ENCODE measurements around the gene DDX25. TPM values are rescaled to one million over a fixed set of nuclear protein-coding genes. Genes with fewer than 3 reads are reported as not detected.

Gene DDX25
- total and polyA plus RNA-seq, 9 of the 15 experiments (the other 6 are each of a cell fraction or from before 2014, with no cell fraction given): not detected

DNA sequence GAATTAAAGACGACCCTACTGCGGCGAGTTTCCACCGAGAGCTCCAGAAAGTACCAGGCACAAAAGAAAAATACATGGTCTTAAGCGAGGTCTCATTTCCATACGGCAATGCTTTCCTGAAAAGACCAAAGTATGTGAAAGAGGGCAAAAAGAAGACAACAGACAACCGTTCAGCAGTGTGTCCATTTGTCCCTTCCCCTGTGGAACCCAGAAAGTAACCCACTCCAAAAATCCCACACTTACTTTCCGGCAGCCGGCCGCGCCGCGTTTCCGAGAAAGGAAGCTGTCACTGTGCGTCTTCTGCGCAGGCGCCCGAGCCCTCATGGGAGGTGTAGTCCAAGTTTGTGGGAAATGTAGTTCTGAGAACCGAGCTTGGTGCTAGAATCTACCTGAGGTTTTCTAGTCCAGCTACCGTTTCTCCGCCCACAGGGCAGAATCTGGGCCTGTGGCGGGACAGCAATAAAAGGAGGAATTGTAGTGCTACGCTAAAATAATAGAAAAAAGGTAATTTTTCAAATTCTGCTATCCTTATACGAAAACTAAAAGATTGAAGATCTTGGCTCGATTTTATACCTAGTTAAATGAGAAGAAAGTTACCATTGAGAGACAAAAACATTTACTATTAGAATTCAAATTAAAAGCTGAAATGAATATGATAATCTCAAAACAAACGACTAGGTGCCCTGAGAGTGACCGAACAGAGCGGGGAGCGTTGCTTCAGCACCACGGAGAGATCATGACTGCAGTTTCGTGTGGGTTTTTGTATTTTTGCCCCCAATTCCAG, 1.2 kb upstream of the DDX25 start, which contains the start of gene PUS3 (continued):
- TF ChIP-seq, protein P1, sequence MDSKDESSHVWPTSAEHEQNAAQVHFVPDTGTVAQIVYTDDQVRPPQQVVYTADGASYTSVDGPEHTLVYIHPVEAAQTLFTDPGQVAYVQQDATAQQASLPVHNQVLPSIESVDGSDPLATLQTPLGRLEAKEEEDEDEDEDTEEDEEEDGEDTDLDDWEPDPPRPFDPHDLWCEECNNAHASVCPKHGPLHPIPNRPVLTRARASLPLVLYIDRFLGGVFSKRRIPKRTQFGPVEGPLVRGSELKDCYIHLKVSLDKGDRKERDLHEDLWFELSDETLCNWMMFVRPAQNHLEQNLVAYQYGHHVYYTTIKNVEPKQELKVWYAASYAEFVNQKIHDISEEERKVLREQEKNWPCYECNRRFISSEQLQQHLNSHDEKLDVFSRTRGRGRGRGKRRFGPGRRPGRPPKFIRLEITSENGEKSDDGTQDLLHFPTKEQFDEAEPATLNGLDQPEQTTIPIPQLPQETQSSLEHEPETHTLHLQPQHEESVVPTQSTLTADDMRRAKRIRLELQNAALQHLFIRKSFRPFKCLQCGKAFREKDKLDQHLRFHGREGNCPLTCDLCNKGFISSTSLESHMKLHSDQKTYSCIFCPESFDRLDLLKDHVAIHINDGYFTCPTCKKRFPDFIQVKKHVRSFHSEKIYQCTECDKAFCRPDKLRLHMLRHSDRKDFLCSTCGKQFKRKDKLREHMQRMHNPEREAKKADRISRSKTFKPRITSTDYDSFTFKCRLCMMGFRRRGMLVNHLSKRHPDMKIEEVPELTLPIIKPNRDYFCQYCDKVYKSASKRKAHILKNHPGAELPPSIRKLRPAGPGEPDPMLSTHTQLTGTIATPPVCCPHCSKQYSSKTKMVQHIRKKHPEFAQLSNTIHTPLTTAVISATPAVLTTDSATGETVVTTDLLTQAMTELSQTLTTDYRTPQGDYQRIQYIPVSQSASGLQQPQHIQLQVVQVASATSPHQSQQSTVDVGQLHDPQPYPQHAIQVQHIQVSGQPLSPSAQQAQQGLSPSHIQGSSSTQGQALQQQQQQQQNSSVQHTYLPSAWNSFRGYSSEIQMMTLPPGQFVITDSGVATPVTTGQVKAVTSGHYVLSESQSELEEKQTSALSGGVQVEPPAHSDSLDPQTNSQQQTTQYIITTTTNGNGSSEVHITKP (IDR thresholded peaks at IDR 0.05; ENCODE audit: partially characterized antibody): peak; percentile 84
- TF ChIP-seq PHB2 (IDR thresholded peaks at IDR 0.05; ENCODE audit: low read depth) (no peak), NFIX (CRISPR knock-in tag; IDR thresholded peaks at IDR 0.05; ENCODE audit: low read depth) (no peak), SRSF7 (optimal IDR thresholded peaks at IDR 0.05; ENCODE audit: low read depth, low read length) (no peak), ZKSCAN3 (CRISPR knock-in tag; IDR thresholded peaks at IDR 0.05) (no peak), FOXA1 (IDR thresholded peaks at IDR 0.05; ENCODE audit: borderline replicate concordance) (no peak), SRSF9 (IDR thresholded peaks at IDR 0.05; ENCODE audit: borderline replicate concordance, low read depth, low read length) (no peak), ZNF584 (CRISPR knock-in tag; IDR thresholded peaks at IDR 0.05; ENCODE audit: low read depth) (no peak), HDAC1 (IDR thresholded peaks at IDR 0.05) (peak in 1 of 2 experiments; percentile 85; a peak in 2 of 4 replicates), SPI1 (IDR thresholded peaks at IDR 0.05; ENCODE audit: borderline replicate concordance, low read depth, low read length) (peak; percentile 57; the same call in 1 of the 2 replicates)
- TF ChIP-seq, protein P2, sequence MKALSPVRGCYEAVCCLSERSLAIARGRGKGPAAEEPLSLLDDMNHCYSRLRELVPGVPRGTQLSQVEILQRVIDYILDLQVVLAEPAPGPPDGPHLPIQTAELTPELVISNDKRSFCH (CRISPR knock-in tag; IDR thresholded peaks at IDR 0.05): no peak
- TF ChIP-seq, protein P2 (tag; IDR thresholded peaks at IDR 0.05): no peak
- TF ChIP-seq, protein P3, sequence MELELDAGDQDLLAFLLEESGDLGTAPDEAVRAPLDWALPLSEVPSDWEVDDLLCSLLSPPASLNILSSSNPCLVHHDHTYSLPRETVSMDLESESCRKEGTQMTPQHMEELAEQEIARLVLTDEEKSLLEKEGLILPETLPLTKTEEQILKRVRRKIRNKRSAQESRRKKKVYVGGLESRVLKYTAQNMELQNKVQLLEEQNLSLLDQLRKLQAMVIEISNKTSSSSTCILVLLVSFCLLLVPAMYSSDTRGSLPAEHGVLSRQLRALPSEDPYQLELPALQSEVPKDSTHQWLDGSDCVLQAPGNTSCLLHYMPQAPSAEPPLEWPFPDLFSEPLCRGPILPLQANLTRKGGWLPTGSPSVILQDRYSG (tag; conservative IDR thresholded peaks at IDR 0.05; ENCODE audit: low read depth): no peak
- TF ChIP-seq, protein P4, sequence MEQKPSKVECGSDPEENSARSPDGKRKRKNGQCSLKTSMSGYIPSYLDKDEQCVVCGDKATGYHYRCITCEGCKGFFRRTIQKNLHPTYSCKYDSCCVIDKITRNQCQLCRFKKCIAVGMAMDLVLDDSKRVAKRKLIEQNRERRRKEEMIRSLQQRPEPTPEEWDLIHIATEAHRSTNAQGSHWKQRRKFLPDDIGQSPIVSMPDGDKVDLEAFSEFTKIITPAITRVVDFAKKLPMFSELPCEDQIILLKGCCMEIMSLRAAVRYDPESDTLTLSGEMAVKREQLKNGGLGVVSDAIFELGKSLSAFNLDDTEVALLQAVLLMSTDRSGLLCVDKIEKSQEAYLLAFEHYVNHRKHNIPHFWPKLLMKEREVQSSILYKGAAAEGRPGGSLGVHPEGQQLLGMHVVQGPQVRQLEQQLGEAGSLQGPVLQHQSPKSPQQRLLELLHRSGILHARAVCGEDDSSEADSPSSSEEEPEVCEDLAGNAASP (IDR thresholded peaks at IDR 0.05): no peak
- TF ChIP-seq, protein P5, sequence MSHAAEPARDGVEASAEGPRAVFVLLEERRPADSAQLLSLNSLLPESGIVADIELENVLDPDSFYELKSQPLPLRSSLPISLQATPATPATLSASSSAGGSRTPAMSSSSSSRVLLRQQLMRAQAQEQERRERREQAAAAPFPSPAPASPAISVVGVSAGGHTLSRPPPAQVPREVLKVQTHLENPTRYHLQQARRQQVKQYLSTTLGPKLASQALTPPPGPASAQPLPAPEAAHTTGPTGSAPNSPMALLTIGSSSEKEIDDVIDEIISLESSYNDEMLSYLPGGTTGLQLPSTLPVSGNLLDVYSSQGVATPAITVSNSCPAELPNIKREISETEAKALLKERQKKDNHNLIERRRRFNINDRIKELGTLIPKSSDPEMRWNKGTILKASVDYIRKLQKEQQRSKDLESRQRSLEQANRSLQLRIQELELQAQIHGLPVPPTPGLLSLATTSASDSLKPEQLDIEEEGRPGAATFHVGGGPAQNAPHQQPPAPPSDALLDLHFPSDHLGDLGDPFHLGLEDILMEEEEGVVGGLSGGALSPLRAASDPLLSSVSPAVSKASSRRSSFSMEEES (CRISPR knock-in tag; IDR thresholded peaks at IDR 0.05): no peak

Data from K562 (cell line).